ENCODE results near the gene NEK10. TPM values are rescaled to one million over a fixed set of nuclear protein-coding genes. Genes with fewer than 3 reads are reported as not detected.

Gene NEK10
- total and polyA plus RNA-seq, 2 of the 4 experiments (the other 2 are of a cell fraction), result 2.2 to 6.6 TPM

GRCh38 chr3:27078246-27078913 is 290.8 kb downstream of the NEK10 start:
- POLR2A ChIA-PET (ENCODE audit: unreplicated experiment), result no interaction called here
- no peak for TF ChIP-seq CTCF (conservative IDR thresholded peaks at IDR 0.05; ENCODE audit: low read depth, low read length)
- TF ChIP-seq CHD1 (IDR thresholded peaks at IDR 0.05; ENCODE audit: low read depth, low read length), result no peak
- no peak for TF ChIP-seq ELK1 (IDR thresholded peaks at IDR 0.05; ENCODE audit: borderline replicate concordance, low read depth, low read length)
- no peak for TF ChIP-seq CEBPB (IDR thresholded peaks at IDR 0.05; ENCODE audit: low read depth, low read length)
- TF ChIP-seq RAD21 (IDR thresholded peaks at IDR 0.05; ENCODE audit: low read length), result no peak
- TF ChIP-seq RFX5 (IDR thresholded peaks at IDR 0.05; ENCODE audit: low read depth, low read length), result no peak
- TF ChIP-seq SMC3 (IDR thresholded peaks at IDR 0.05; ENCODE audit: low read depth, low read length), result no peak
- no peak for TF ChIP-seq RCOR1 (IDR thresholded peaks at IDR 0.05; ENCODE audit: insufficient replicate concordance, low read length)
- TF ChIP-seq MAFK (IDR thresholded peaks at IDR 0.05; ENCODE audit: low read depth, low read length), result no peak
- no peak for TF ChIP-seq NFE2L2 (IDR thresholded peaks at IDR 0.05; ENCODE audit: low read depth, low read length)
- TF ChIP-seq MAZ (IDR thresholded peaks at IDR 0.05; ENCODE audit: borderline replicate concordance, low read depth, low read length), result no peak
- no peak for TF ChIP-seq MXI1 (IDR thresholded peaks at IDR 0.05; ENCODE audit: borderline replicate concordance, low read depth, low read length)
- TF ChIP-seq BHLHE40 (IDR thresholded peaks at IDR 0.05; ENCODE audit: low read depth, low read length), result no peak
- no peak overlapping the region for H3K4ac ChIP-seq (ENCODE audit: low read depth, low read length)
- H2AK5ac ChIP-seq (ENCODE audit: low read depth, low read length), result no peak overlapping the region
- no peak overlapping the region for H2BK120ac ChIP-seq (ENCODE audit: low read depth, low read length)
- intact Hi-C loops (cut with micrococcal nuclease) (no loop called here), in situ Hi-C loops (cut with MboI; ENCODE audit: low sequenced_read_pairs) (no loop called here), dilution Hi-C loops (cut with HindIII; ENCODE audit: low sequenced_read_pairs, unreplicated experiment) (no loop called here)
- no peaks in the 10 kb centered on the region for H3K79me1 ChIP-seq (ENCODE audit: low read depth in 1 of 2, low read length in 2 of 2)
- H3K27me3 ChIP-seq (ENCODE audit: control insufficient read depth, insufficient read depth, low read length), result no peaks in the 10 kb centered on the region; the same call in 1 of the 2 replicates
- ATAC-seq (ENCODE audit: low read depth) (no peak), DNase-seq (no peak)
- H4K5ac ChIP-seq (ENCODE audit: low read depth, low read length), result no peak overlapping the region
- no peak overlapping the region for H3K23ac ChIP-seq (ENCODE audit: low read depth, low read length)
- H4K20me1 ChIP-seq (ENCODE audit: insufficient read depth, low read length), result no peaks in the 10 kb centered on the region
- H2AK9ac ChIP-seq (replicated peaks; ENCODE audit: low read depth, low read length, poor library complexity), result no peak overlapping the region
- no peaks in the 10 kb centered on the region for H3K36me3 ChIP-seq (ENCODE audit: control insufficient read depth, insufficient read depth, low read length)
- H4K91ac ChIP-seq (ENCODE audit: insufficient read depth, low read depth, low read length), result no peak overlapping the region
- H2AFZ ChIP-seq (replicated peaks; ENCODE audit: low read length, poor library complexity), result no peak overlapping the region
- H3K4me2 ChIP-seq (ENCODE audit: low read depth, low read length), result no peak overlapping the region
- CTCF ChIA-PET, result no interaction called here
- no peak overlapping the region for H2BK15ac ChIP-seq (ENCODE audit: low read depth, low read length)
- H3K4me3 ChIP-seq (ENCODE audit: insufficient read depth, low read depth, low read length), result no peak overlapping the region
- no peak overlapping the region for H3K18ac ChIP-seq (ENCODE audit: low read depth, low read length)
- 25% methylated on average over 1 of the region's 5 CpGs; no CpG with 5 or more reads in 1 of the 2 experiments for WGBS, 2 experiments (ENCODE audit: extremely low coverage in 2 of 2, insufficient read length in 1 of 2)
- BruUV-seq (replicated peaks), result no TSS peak
- no peak overlapping the region for H4K8ac ChIP-seq (ENCODE audit: low read depth in 2 of 2, low read length in 2 of 2)
- H2BK5ac ChIP-seq (ENCODE audit: low read depth, low read length, poor library complexity, severe bottlenecking), result no peak overlapping the region
- no peaks in the 10 kb centered on the region for H3K9me3 ChIP-seq (ENCODE audit: control insufficient read depth, insufficient read depth, low read length)
- no peak overlapping the region for H3K9ac ChIP-seq (ENCODE audit: low read depth, low read length)
- no peak overlapping the region for H3K56ac ChIP-seq (ENCODE audit: extremely low read depth, insufficient read depth, low read length)
- no peak overlapping the region for H3K14ac ChIP-seq (replicated peaks; ENCODE audit: low read depth, low read length)
- no peak overlapping the region for H2BK20ac ChIP-seq (ENCODE audit: low read depth, low read length)
- no peaks in the 10 kb centered on the region for H3K4me1 ChIP-seq (ENCODE audit: control insufficient read depth, insufficient read depth, low read length)
- H3K9me1 ChIP-seq (ENCODE audit: insufficient read depth, low read length), result no peaks in the 10 kb centered on the region
- no peak overlapping the region for H3K27ac ChIP-seq (ENCODE audit: insufficient read depth, low read length)
